ENCODE data around the gene SERBP1. TPM values are rescaled to one million over a fixed set of nuclear protein-coding genes. Genes with fewer than 3 reads are reported as not detected.

The SERBP1 gene
- total and polyA plus RNA-seq, 2 of the 8 experiments (the other 6 are each of a cell fraction or from before 2014, with no cell fraction given), result 229 to 536 TPM

- Histone ChIP-seq H3K4ac (replicated peaks; ENCODE audit: insufficient read length, low read depth, low read length) (no peak overlapping the region), H4K20me1 (replicated peaks in 1 of 2; ENCODE audit: control insufficient read depth in 1 of 2, insufficient read depth in 2 of 2, low read length in 2 of 2) (no peaks in the 10 kb centered on the region), H2AFZ (ENCODE audit: low read length) (no peak overlapping the region)
- TF ChIP-seq ATF3 (IDR thresholded peaks at IDR 0.05; ENCODE audit: insufficient read depth, low read depth, low read length) (no peak), GTF2F1 (IDR thresholded peaks at IDR 0.05; ENCODE audit: borderline replicate concordance, low read depth, low read length) (no peak), TEAD4 (IDR thresholded peaks at IDR 0.05; ENCODE audit: low read depth, low read length) (no peak), FOSL1 (IDR thresholded peaks at IDR 0.05; ENCODE audit: insufficient read depth, low read depth, low read length) (no peak), YY1 (IDR thresholded peaks at IDR 0.05; ENCODE audit: low read depth, low read length) (no peak), E2F6 (IDR thresholded peaks at IDR 0.05) (no peak), MAFK (IDR thresholded peaks at IDR 0.05; ENCODE audit: low read depth, low read length) (no peak), KDM1A (IDR thresholded peaks at IDR 0.05; ENCODE audit: borderline replicate concordance, low read length) (no peak), JUND (IDR thresholded peaks at IDR 0.05; ENCODE audit: low read length) (no peak), EZH2 (IDR thresholded peaks at IDR 0.05; ENCODE audit: low read depth, low read length, severe bottlenecking) (no peak), CHD2 (IDR thresholded peaks at IDR 0.05; ENCODE audit: low read length) (no peak), CREB1 (IDR thresholded peaks at IDR 0.05) (no peak), TAF7 (optimal IDR thresholded peaks at IDR 0.05; ENCODE audit: borderline replicate concordance, low read depth, low read length) (no peak), BCL11A (IDR thresholded peaks at IDR 0.05; ENCODE audit: low read depth in 2 of 2, low read length in 2 of 2) (no peak)
Measured at GRCh38 chr1:67451815-67452214, 21.6 kb upstream of the SERBP1 start.

More at GRCh38 chr1:67451815-67452214, 21.6 kb upstream of the SERBP1 start:
- ChIA-PET CTCF (ENCODE audit: partially characterized antibody) (no interaction called here), POLR2A (ENCODE audit: partially characterized antibody) (interaction anchor here (1.4 kb wide), 1 partner anchor 22 kb away, joined by 4 read pairs; the partner anchor contains the start of gene SERBP1)
- H2BK12ac ChIP-seq (ENCODE audit: low read depth, low read length), result no peak overlapping the region
- no peak overlapping the region for H3K4me3 ChIP-seq (ENCODE audit: extremely low read depth in 1 of 4, insufficient read depth in 2 of 4, low read depth in 3 of 4, low read length in 4 of 4)
- DNase-seq (ENCODE audit: low read depth in 1 of 2, low spot score in 2 of 2) (no peak), FAIRE-seq (no peak)
- 88% methylated on average over 2 of the region's 2 CpGs; no CpG with 5 or more reads in 1 of the 2 experiments for WGBS, 2 experiments (ENCODE audit: extremely low coverage in 1 of 2, insufficient coverage in 1 of 2, insufficient read length in 1 of 2, insufficient replicate concordance in 2 of 2, low coverage in 1 of 2, low lambda C conversion rate in 2 of 2, missing lambda C conversion rate in 1 of 2)
- no peaks in the 10 kb centered on the region for H3K23me2 ChIP-seq (ENCODE audit: low read depth, low read length)
- no peaks in the 10 kb centered on the region for H3K79me1 ChIP-seq (ENCODE audit: low read depth, low read length)
- H3K4me2 ChIP-seq (ENCODE audit: insufficient read depth in 1 of 2, low read depth in 2 of 2, low read length in 2 of 2), result no peak overlapping the region
- no peak overlapping the region for H2BK15ac ChIP-seq (ENCODE audit: low read length)
- H2BK20ac ChIP-seq (ENCODE audit: low read length), result no peak overlapping the region
- H3K27me3 ChIP-seq (replicated peaks in 1 of 4; ENCODE audit: control insufficient read depth in 3 of 4, extremely low read depth in 1 of 4, insufficient read depth in 3 of 4, low read length in 3 of 4), result no peaks in the 10 kb centered on the region
- no peaks in the 10 kb centered on the region for H3K79me2 ChIP-seq (ENCODE audit: control insufficient read depth in 1 of 2, insufficient read depth in 2 of 2, low read length in 2 of 2)
- H4K5ac ChIP-seq (ENCODE audit: insufficient read length, low read depth, low read length), result no peak overlapping the region
- no peaks in the 10 kb centered on the region for H3K9me3 ChIP-seq (ENCODE audit: insufficient read depth in 2 of 2, low read depth in 1 of 2, low read length in 1 of 2)
- no peak overlapping the region for H3K56ac ChIP-seq (replicated peaks; ENCODE audit: insufficient read length, low read depth, low read length)
- no peak overlapping the region for H3K14ac ChIP-seq (ENCODE audit: insufficient read length)
- H4K8ac ChIP-seq (ENCODE audit: extremely low read depth, insufficient read depth, low read length), result no peak overlapping the region
- H2BK120ac ChIP-seq (replicated peaks; ENCODE audit: low read depth, low read length), result no peak overlapping the region
- H3K27ac ChIP-seq (ENCODE audit: low read depth, low read length), result no peak overlapping the region
- H4K91ac ChIP-seq (replicated peaks; ENCODE audit: insufficient read length, low read length), result no peak overlapping the region
- H3K9ac ChIP-seq (replicated peaks in 1 of 4; ENCODE audit: extremely low read depth in 1 of 4, low read depth in 3 of 4, low read length in 3 of 4), result no peak overlapping the region
- H3K18ac ChIP-seq (ENCODE audit: extremely low read depth, low read length), result no peak overlapping the region
- H3K23ac ChIP-seq (ENCODE audit: insufficient read length), result no peak overlapping the region
- no peaks in the 10 kb centered on the region for H3K36me3 ChIP-seq (ENCODE audit: control insufficient read depth in 2 of 4, insufficient read depth in 4 of 4, low read length in 3 of 4)
- peaks cover 0 to 2% (median under 1%) of the 10 kb centered on the region in 4 experiments; a peak in 2 of 7 replicates for H3K4me1 ChIP-seq (replicated peaks in 1 of 4; ENCODE audit: control insufficient read depth in 3 of 4, insufficient read depth in 4 of 4, low read length in 3 of 4)
- no peak overlapping the region for H2BK5ac ChIP-seq (ENCODE audit: low read depth, low read length)
- no peak overlapping the region for H2AK5ac ChIP-seq (ENCODE audit: low read depth, low read length)
